ENCODE measurements around the gene PRKCH.

GRCh38 chr14:61458766-61459165 is 137.4 kb downstream of the PRKCH start:
- TF ChIP-seq CTCF (IDR thresholded peaks at IDR 0.05) (no peak), ATF3 (CRISPR knock-in tag; conservative IDR thresholded peaks at IDR 0.05) (no peak), MAX (CRISPR knock-in tag; IDR thresholded peaks at IDR 0.05) (no peak), E2F4 (CRISPR knock-in tag; IDR thresholded peaks at IDR 0.05; ENCODE audit: borderline replicate concordance, low read depth) (no peak), PRDM15 (CRISPR knock-in tag; IDR thresholded peaks at IDR 0.05) (no peak), USF2 (CRISPR knock-in tag; IDR thresholded peaks at IDR 0.05) (no peak), ZNF317 (CRISPR knock-in tag; IDR thresholded peaks at IDR 0.05; ENCODE audit: borderline replicate concordance, low read depth) (no peak), ELF4 (CRISPR knock-in tag; IDR thresholded peaks at IDR 0.05; ENCODE audit: low read depth) (no peak), ESRRA (CRISPR knock-in tag; IDR thresholded peaks at IDR 0.05; ENCODE audit: borderline replicate concordance) (no peak), TCF7 (CRISPR knock-in tag; IDR thresholded peaks at IDR 0.05; ENCODE audit: low read depth) (no peak), SP1 (CRISPR knock-in tag; conservative IDR thresholded peaks at IDR 0.05) (no peak), FOXJ3 (CRISPR knock-in tag; IDR thresholded peaks at IDR 0.05; ENCODE audit: borderline replicate concordance) (no peak)

All from WTC11 (cell line).